ENCODE results near the gene SPEF2. TPM values are rescaled to one million over a fixed set of nuclear protein-coding genes. Genes with fewer than 3 reads are reported as not detected.

The SPEF2 gene
- total and polyA plus RNA-seq, 2 of the 13 experiments (the other 11 are each of a cell fraction or from before 2014, with no cell fraction given), result 1.5 to 2.3 TPM

GRCh38 chr5:35651002-35651756 is 33.5 kb downstream of the SPEF2 start:
- Histone ChIP-seq H3K4me1 (ENCODE audit: insufficient read depth, low read length) (no peaks in the 10 kb centered on the region), H3K36me3 (replicated peaks in 1 of 2; ENCODE audit: control insufficient read depth in 1 of 2, insufficient read depth in 2 of 2, low read length in 2 of 2) (no peaks in the 10 kb centered on the region), H4K20me1 (ENCODE audit: insufficient read depth, low read length) (no peaks in the 10 kb centered on the region), H3K27me3 (ENCODE audit: control insufficient read depth in 1 of 2, insufficient read depth in 2 of 2, low read length in 2 of 2) (no peaks in the 10 kb centered on the region), H3K4me3 (replicated peaks in 1 of 3; ENCODE audit: insufficient read depth in 1 of 3, low read depth in 2 of 3, low read length in 3 of 3) (no peak overlapping the region), H2AFZ (ENCODE audit: low read length) (no peak overlapping the region), H3K9ac (ENCODE audit: insufficient read depth, low read depth, low read length) (no peak overlapping the region), H3K79me2 (ENCODE audit: insufficient read depth, low read length) (no peaks in the 10 kb centered on the region), H3K9me3 (ENCODE audit: low read length) (no peaks in the 10 kb centered on the region), H3K4me2 (ENCODE audit: low read depth, low read length) (no peak overlapping the region), H3K27ac (ENCODE audit: extremely low read length, insufficient read depth, low read length) (no peak overlapping the region)
- FAIRE-seq, result peak; percentile 43
- ChIA-PET POLR2A (interaction anchor here (0.6 kb wide), 1 partner anchor 274 kb away, joined by 3 read pairs; no protein-coding TSS in a partner anchor), CTCF (ENCODE audit: low intra/inter-chr PET ratio, low total read pairs) (no interaction called here)
- in situ Hi-C loops (cut with HindIII; ENCODE audit: extremely low pct_ligation_motif_present, low pct_unique_long_range_greater_than_20kb), result loop anchor here (5.0 kb wide), 1 partner anchor 276 kb away; no protein-coding TSS in a partner anchor
- peak; percentile 95 for ATAC-seq
- intact Hi-C loops (cut with micrococcal nuclease; ENCODE audit: unreplicated experiment), result loop anchor here (1.0 to 2.0 kb wide), 2 partner anchors 126 to 275 kb away; no protein-coding TSS in a partner anchor
- no TSS peak for BruUV-seq (replicated peaks)
- WGBS (ENCODE audit: low lambda C conversion rate), result 11% methylated on average over 4 of the region's 4 CpGs
- DNase-seq (ENCODE audit: low spot score), result peak; percentile 32
- TF ChIP-seq ZNF251 (CRISPR knock-in tag; IDR thresholded peaks at IDR 0.05) (no peak), ZFX (CRISPR knock-in tag; IDR thresholded peaks at IDR 0.05; ENCODE audit: low read depth) (no peak), NR2F1 (CRISPR knock-in tag; IDR thresholded peaks at IDR 0.05) (no peak), STAG1 (CRISPR knock-in tag; IDR thresholded peaks at IDR 0.05) (peak; percentile 56), ZNF646 (CRISPR knock-in tag; IDR thresholded peaks at IDR 0.05) (no peak), SIN3A (IDR thresholded peaks at IDR 0.05; ENCODE audit: borderline replicate concordance, low read depth, low read length) (no peak), STAT5B (CRISPR knock-in tag; IDR thresholded peaks at IDR 0.05) (no peak), ZBTB38 (CRISPR knock-in tag; IDR thresholded peaks at IDR 0.05) (no peak), HMG20B (CRISPR knock-in tag; conservative IDR thresholded peaks at IDR 0.05) (no peak), RNF2 (conservative IDR thresholded peaks at IDR 0.05; ENCODE audit: low read depth) (no peak), FOXA1 (IDR thresholded peaks at IDR 0.05) (no peak), FOXA1 (CRISPR knock-in tag; IDR thresholded peaks at IDR 0.05) (0 out of 2 replicates have a peak, but pooled peaks have one; percentile 6), ELF4 (CRISPR knock-in tag; IDR thresholded peaks at IDR 0.05; ENCODE audit: borderline replicate concordance) (no peak), PHF20 (CRISPR knock-in tag; IDR thresholded peaks at IDR 0.05) (no peak), ZSCAN22 (CRISPR knock-in tag; IDR thresholded peaks at IDR 0.05) (no peak), HNF4A (CRISPR knock-in tag; IDR thresholded peaks at IDR 0.05) (no peak), SIX4 (CRISPR knock-in tag; IDR thresholded peaks at IDR 0.05) (no peak), SMC3 (IDR thresholded peaks at IDR 0.05; ENCODE audit: low read length) (peak; percentile 78), MBD4 (IDR thresholded peaks at IDR 0.05; ENCODE audit: borderline replicate concordance, low read length) (no peak)
